GM18526 (cell line): ENCODE results near the gene MAN1A1.

Source experiments
- POLR2A ChIP-seq: IDR thresholded peaks from 3 replicates; pipeline ENCODE4 v1.6.1; 2011; ENCODE audit not compliant: insufficient read length; ENCODE audit errors: extremely low read depth

MAN1A1 gene

GRCh38 chr6:119192200-119192599 lies 157.4 kb downstream of the MAN1A1 start:
- TF ChIP-seq POLR2A = no peak

GRCh38 chr6:119190176-119190575 lies 159.4 kb downstream of the MAN1A1 start:
- no peak for TF ChIP-seq POLR2A

- TF ChIP-seq POLR2A = no peak
Observed at GRCh38 chr6:119189498-119189897, 160.1 kb downstream of the MAN1A1 start.

GRCh38 chr6:119187596-119187995 lies 162.0 kb downstream of the MAN1A1 start:
- no peak for TF ChIP-seq POLR2A

- no peak for TF ChIP-seq POLR2A
Observed at GRCh38 chr6:119186490-119186889, 163.1 kb downstream of the MAN1A1 start.

- TF ChIP-seq POLR2A = no peak
Observed at GRCh38 chr6:119184008-119184648, 165.4 kb downstream of the MAN1A1 start.

GRCh38 chr6:119183457-119183856 lies 166.1 kb downstream of the MAN1A1 start:
- TF ChIP-seq POLR2A = no peak

- no peak for TF ChIP-seq POLR2A
Observed at GRCh38 chr6:119182875-119183274, 166.7 kb downstream of the MAN1A1 start.

- no peak for TF ChIP-seq POLR2A
Observed at GRCh38 chr6:119182216-119182803, 167.3 kb downstream of the MAN1A1 start.

GRCh38 chr6:119181046-119181445 lies 168.5 kb downstream of the MAN1A1 start:
- no peak for TF ChIP-seq POLR2A

- no peak for TF ChIP-seq POLR2A
Observed at GRCh38 chr6:119179842-119180241, 169.7 kb downstream of the MAN1A1 start.

- TF ChIP-seq POLR2A = no peak
Observed at GRCh38 chr6:119179062-119179461, 170.5 kb downstream of the MAN1A1 start.

- no peak for TF ChIP-seq POLR2A
Observed at GRCh38 chr6:119176445-119176844, 173.1 kb downstream of the MAN1A1 start.

- TF ChIP-seq POLR2A = no peak
Observed at GRCh38 chr6:119174879-119175817, 174.4 kb downstream of the MAN1A1 start.

GRCh38 chr6:119174085-119174445 lies 175.5 kb downstream of the MAN1A1 start:
- TF ChIP-seq POLR2A = no peak
